ENCODE data around the gene MAP7D2. TPM values are rescaled to one million over a fixed set of nuclear protein-coding genes. Genes with fewer than 3 reads are reported as not detected.
"Not testable (repeated sequence)": the region's sequence is repeated elsewhere in the genome, so short reads cannot be mapped to it uniquely, and the experiment has no call there.

The MAP7D2 gene
- total and polyA plus RNA-seq, 2 experiments from 2014 or later = 0.94 to 1.7 TPM

- Histone ChIP-seq H4K20me1 (ENCODE audit: insufficient read depth, poor library complexity, severe bottlenecking) (no peaks in the 10 kb centered on the region), H3K4me1 (ENCODE audit: insufficient read depth) (no peaks in the 10 kb centered on the region), H3K79me2 (peaks cover under 1% of the 10 kb centered on the region), H3K9me3 (ENCODE audit: low read depth) (no peaks in the 10 kb centered on the region), H3K4me2 (no peak overlapping the region), H3K27me3 (no peaks in the 10 kb centered on the region), H3K9me2 (replicated peaks; ENCODE audit: insufficient read depth) (no peaks in the 10 kb centered on the region), H3K4me3 (no peak overlapping the region), H2AFZ (no peak overlapping the region), H3K36me3 (replicated peaks; ENCODE audit: insufficient read depth, low read depth) (no peaks in the 10 kb centered on the region), H3K27ac (no peak overlapping the region)
- TF ChIP-seq, protein P1, sequence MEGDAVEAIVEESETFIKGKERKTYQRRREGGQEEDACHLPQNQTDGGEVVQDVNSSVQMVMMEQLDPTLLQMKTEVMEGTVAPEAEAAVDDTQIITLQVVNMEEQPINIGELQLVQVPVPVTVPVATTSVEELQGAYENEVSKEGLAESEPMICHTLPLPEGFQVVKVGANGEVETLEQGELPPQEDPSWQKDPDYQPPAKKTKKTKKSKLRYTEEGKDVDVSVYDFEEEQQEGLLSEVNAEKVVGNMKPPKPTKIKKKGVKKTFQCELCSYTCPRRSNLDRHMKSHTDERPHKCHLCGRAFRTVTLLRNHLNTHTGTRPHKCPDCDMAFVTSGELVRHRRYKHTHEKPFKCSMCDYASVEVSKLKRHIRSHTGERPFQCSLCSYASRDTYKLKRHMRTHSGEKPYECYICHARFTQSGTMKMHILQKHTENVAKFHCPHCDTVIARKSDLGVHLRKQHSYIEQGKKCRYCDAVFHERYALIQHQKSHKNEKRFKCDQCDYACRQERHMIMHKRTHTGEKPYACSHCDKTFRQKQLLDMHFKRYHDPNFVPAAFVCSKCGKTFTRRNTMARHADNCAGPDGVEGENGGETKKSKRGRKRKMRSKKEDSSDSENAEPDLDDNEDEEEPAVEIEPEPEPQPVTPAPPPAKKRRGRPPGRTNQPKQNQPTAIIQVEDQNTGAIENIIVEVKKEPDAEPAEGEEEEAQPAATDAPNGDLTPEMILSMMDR (IDR thresholded peaks at IDR 0.05; ENCODE audit: poor library complexity) = no peak
- TF ChIP-seq EZH2phosphoT487 (IDR thresholded peaks at IDR 0.05; ENCODE audit: low read depth, severe bottlenecking, unreplicated experiment) = no peak
- TF ChIP-seq EZH2 (IDR thresholded peaks at IDR 0.05; ENCODE audit: borderline replicate concordance) = no peak
- 68% methylated on average over 4 of the region's 4 CpGs for WGBS (ENCODE audit: low lambda C conversion rate, missing lambda C conversion rate)
- DNase-seq (ENCODE audit: low spot score) = no peak
Observed at GRCh38 chrX:20128670-20129069, 12.0 kb upstream of the MAP7D2 start.

GRCh38 chrX:20127440-20127839 lies 10.7 kb upstream of the MAP7D2 start:
- TF ChIP-seq, protein P1 (IDR thresholded peaks at IDR 0.05; ENCODE audit: poor library complexity) = peak; percentile 47
- not testable (repeated sequence) for H3K4me1 ChIP-seq (ENCODE audit: insufficient read depth); H3K36me3 ChIP-seq (replicated peaks; ENCODE audit: insufficient read depth, low read depth); H4K20me1 ChIP-seq (ENCODE audit: insufficient read depth, poor library complexity, severe bottlenecking); H3K27me3 ChIP-seq; H3K4me3 ChIP-seq; H3K79me2 ChIP-seq; H2AFZ ChIP-seq; H3K27ac ChIP-seq; H3K9me3 ChIP-seq (ENCODE audit: low read depth); DNase-seq (ENCODE audit: low spot score); H3K4me2 ChIP-seq; H3K9me2 ChIP-seq (replicated peaks; ENCODE audit: insufficient read depth)
- WGBS (ENCODE audit: low lambda C conversion rate, missing lambda C conversion rate) = 29% methylated on average over 3 of the region's 3 CpGs

DNA sequence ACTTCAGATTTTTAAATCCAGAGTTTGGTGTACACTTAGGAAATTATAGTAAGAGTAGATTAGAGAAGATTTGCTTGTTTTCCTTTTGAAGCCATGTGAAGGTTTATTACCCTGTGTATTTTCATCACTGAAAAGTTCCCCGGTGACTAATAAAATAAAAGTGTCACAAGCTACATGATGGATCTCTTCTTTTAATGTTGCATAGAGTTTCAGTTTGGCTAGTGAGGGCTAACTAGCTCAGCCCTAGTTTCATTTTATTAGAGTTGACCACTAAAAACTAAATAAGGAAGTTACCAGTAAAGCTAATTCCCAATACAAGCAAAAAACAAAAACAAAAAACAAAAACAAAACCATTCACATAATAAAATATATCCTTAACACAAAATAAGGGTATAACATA lies 10.1 kb upstream of the MAP7D2 start:
- H4K20me1 ChIP-seq (ENCODE audit: insufficient read depth, poor library complexity, severe bottlenecking); H3K9me2 ChIP-seq (replicated peaks; ENCODE audit: insufficient read depth); H3K27me3 ChIP-seq; H3K4me1 ChIP-seq (ENCODE audit: insufficient read depth); DNase-seq (ENCODE audit: low spot score); H3K9me3 ChIP-seq (ENCODE audit: low read depth); H3K79me2 ChIP-seq; H3K36me3 ChIP-seq (replicated peaks; ENCODE audit: insufficient read depth, low read depth); H2AFZ ChIP-seq; H3K4me3 ChIP-seq; H3K4me2 ChIP-seq; H3K27ac ChIP-seq: not testable (repeated sequence)
- 73% methylated on average over 1 of the region's 1 CpG for WGBS (ENCODE audit: low lambda C conversion rate, missing lambda C conversion rate)

DNA sequence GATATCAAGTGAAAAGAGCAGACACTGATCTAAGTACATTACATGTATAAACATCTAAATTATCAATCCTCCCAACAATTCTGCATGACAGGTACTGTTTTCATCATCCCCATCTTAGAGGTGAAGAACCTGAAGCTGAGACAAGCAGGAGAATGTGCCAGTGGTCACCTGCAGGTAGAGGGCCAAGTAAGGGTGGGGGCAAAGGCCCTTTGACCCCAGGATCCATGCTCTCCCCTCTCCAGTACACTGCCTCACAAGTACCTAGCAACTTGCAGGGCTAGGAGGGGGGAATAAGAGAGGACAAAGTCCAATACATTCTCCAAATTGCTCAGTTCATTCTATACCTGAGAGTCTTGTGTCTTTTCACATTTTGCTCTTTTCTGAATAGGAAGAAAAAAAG lies 8.3 kb upstream of the MAP7D2 start:
- Histone ChIP-seq H2AFZ (no peak overlapping the region), H3K4me1 (ENCODE audit: insufficient read depth) (no peaks in the 10 kb centered on the region), H3K36me3 (replicated peaks; ENCODE audit: insufficient read depth, low read depth) (no peaks in the 10 kb centered on the region), H3K4me2 (no peak overlapping the region), H3K4me3 (no peak overlapping the region), H3K79me2 (no peaks in the 10 kb centered on the region), H3K9me2 (replicated peaks; ENCODE audit: insufficient read depth) (no peaks in the 10 kb centered on the region), H4K20me1 (ENCODE audit: insufficient read depth, poor library complexity, severe bottlenecking) (no peaks in the 10 kb centered on the region), H3K27ac (no peak overlapping the region), H3K9me3 (ENCODE audit: low read depth) (no peaks in the 10 kb centered on the region), H3K27me3 (no peaks in the 10 kb centered on the region)
- TF ChIP-seq, protein P1 (IDR thresholded peaks at IDR 0.05; ENCODE audit: poor library complexity) = no peak
- TF ChIP-seq EZH2phosphoT487 (IDR thresholded peaks at IDR 0.05; ENCODE audit: low read depth, severe bottlenecking, unreplicated experiment) (no peak), EZH2 (IDR thresholded peaks at IDR 0.05; ENCODE audit: borderline replicate concordance) (no peak)
- no peak for DNase-seq (ENCODE audit: low spot score)

All from hepatocyte (in vitro differentiated cells).